ENCODE results near the gene CCDC197.

The CCDC197 gene

DNA sequence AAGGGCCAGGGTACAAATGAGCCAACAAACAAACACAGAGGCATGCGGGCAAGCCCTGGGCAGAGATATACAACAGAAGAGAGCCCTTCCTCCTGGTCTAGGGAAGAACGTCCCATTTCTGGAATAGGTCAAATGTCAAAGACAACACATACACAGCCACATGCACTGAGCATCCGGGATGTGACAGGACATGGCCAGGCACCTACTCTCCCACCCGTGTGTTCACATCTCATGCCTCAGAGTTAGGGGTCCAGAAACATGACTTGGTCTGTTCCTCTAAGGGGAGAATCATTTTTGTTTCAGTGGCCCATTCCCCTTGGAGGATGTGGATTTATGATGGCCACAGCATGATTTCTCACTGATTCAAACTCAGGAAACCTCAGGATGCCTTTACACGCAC, 19.9 kb upstream of the CCDC197 start:
- DNase-seq (ENCODE audit: low read depth in 2 of 3, low spot score in 2 of 3), result no peak

DNA sequence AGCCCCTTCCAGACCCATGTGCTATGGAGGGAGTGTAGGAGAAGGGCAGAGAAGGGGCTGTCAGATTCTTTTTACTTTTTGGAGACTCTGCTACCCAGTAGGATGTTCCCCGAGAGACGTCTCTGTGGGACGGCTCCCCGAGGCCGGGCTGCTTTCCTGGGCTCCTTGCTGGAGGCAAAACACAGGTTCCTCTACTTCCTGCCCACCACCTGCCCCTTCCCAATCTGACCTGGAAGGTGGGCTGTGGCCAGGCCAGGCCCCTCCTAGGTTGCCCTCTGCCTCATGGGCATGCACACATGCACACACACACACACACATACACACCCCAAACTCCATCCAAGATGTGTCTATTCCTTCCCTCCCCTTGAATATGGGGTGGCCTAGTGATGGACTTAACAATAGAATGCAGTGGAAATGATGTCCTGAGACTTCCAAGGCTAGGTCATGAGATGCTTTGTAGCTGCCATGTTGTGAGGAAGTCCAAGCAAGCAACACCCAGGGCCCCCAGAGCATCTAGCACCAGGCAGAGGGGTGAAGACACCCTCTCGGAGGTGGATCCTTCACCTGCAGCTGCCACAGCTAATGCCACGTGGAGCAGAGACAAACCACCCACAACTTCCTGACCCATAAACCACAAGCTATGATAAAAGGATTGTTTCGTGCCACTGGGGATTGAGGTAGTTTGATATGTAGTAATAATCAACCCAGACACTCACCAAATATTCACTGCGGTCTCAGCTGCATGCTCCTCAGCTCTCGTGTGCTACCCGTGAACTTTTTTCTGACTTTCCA, 19.1 kb upstream of the CCDC197 start:
- DNase-seq (ENCODE audit: low read depth in 2 of 3, low spot score in 2 of 3), result peak in 1 of 3 experiments; percentile 46

DNA sequence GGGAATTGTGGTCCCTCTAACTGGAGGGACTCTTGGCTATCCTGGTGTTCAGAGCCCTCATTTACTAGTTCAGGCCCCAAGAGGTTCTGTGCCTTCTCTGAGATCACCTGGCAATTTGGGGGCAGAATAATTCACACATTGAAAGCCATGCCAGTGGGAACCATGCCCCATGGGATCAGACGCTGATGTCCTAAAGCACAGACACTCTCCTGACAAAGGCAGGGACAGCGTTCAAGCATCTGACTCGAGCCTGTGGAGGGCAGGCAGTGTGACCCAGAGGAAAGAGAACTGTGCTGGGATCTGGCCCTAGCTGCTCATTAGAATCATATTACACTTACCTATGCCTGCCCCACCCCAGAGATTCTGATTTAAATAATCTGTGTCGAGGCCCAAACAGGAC, 18.4 kb upstream of the CCDC197 start:
- no peak for DNase-seq (ENCODE audit: low read depth in 2 of 3, low spot score in 2 of 3)

DNA sequence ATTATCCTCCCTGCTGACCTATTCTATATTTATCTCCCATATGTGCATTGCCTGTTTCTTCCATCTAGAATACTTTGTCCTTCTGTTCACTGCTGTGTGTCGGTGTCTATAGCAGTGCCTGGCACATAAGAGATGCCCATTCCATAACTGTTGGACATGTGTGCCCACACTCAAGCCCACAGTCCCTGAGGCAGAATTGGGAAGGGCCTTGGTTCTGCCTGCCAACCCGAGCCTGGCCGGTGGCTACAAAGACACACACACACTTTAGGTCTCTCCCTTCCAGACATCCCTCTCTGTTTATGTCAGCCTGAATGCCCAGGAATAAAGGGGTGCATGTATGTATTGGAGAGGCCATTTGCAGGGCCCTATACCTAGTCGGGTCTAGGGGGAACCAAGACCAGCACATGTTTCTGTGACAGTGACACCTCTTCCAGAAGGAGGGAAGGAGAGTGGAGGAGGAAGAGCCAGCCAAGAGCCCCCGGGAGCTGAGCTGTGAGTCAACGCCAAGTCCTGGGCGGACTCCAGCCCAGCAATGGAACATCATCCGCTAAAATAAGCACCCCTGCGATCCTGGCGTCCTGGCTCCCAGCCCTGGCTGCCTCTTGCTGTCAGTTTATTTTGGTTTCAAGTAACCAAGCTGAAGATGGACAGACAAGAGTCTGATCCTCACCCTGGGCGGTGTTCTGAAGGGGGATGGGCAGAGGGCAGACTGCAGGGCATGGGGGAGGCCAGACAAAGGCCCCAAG, 16.5 kb upstream of the CCDC197 start:
- no peak for DNase-seq (ENCODE audit: low read depth in 2 of 3, low spot score in 2 of 3)

DNA sequence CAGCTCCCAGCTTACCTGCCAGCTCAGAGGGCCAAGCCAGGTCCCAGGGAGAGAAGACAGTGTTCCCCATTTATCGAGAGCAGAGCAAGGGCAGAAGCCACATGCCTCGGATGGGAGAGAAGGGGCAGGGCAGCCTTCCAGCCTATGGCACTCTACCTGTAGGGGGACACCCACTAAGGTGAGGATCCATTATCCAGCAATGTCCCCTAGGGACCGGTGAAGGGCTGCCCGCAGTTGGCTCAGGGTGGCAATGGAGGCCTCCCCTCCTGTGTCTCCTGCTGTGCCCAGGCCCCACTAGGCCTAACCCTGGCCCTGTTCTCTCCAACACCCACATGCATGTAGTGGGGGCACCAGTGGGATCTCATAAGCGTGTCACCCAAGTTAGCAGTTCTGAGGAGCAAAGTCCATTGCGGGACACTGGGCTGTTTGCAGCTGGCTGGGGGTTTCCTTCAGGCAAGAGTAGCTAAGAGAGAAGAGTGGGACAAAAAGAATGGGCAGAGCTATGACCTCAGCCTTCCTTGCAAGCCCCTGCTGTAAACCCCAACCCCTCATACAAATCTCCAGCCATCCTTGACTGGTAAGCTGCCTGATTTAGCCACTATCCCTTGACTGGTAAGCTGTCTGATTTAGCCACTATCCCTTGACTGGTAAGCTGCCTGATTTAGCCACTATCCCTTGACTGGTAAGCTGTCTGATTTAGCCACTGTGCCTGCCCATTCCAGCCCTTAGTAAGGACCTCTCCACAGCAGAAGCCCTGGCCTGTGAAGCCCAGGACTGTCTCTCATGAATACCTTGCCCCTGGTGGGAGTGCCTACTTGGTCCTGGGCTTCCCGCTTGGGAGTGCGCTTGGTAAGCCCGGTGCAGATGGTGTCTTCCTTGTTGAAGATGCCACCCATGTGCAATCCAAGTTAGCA, 15.5 kb upstream of the CCDC197 start:
- no peak for DNase-seq (ENCODE audit: low read depth in 2 of 3, low spot score in 2 of 3)

DNA sequence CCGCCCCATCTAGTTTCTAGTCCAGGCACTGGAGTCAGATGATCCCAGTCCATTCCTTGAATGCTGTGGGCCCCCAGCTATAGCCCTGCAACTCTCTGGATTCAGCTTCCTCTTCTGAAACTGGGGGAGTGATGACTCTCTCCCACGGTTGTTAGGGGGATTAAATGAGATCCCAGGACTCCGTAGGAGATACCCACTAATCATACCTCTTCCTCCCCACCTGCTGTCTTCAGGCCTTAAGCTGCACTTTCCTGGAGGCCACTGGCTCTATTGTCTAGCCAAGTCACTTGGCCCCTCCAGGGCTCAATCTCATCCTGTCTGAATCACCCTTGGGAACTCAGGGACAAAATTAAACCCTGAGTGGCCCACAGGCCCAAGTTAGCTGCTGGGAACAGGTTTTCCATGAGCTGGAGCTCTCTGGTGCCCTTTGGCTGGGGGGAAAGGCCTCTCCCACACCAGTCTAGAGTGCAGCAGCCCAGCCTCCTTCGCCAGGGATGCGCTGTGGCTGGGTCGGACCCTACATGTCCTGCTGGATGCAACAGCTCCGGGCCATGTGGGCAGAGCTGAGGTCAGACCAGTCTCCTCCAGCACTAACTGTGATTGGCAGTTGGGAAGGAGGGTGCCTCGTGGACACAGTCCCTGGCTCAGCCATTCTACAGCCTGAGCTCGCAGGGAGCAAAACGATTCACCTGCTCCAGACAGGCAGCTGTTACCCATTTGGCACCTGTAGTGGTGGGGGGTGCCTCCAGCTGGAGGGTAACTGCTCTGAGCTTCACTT, 14.7 kb upstream of the CCDC197 start:
- no peak for DNase-seq (ENCODE audit: low read depth in 2 of 3, low spot score in 2 of 3)

DNA sequence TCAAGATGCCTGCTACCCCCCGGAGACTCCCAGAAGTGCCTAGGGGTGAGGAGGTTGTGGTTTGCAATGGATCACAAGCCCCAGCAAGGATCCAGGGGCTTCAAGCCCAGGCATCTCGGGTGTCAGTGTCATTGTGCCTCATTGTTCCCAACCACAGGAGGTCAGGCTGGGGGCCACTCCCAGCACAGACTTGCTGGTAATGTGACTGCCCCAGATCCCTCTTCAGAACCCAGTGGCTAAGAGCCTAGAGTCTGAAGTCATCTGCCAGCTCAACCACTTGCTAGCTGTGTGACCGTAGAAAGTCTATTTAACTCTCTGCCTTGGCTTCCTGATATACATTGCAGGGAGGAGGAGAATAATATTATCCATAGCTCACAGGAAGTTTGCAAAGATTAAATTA, 13.0 kb upstream of the CCDC197 start:
- no peak for DNase-seq (ENCODE audit: low read depth in 2 of 3, low spot score in 2 of 3)

DNA sequence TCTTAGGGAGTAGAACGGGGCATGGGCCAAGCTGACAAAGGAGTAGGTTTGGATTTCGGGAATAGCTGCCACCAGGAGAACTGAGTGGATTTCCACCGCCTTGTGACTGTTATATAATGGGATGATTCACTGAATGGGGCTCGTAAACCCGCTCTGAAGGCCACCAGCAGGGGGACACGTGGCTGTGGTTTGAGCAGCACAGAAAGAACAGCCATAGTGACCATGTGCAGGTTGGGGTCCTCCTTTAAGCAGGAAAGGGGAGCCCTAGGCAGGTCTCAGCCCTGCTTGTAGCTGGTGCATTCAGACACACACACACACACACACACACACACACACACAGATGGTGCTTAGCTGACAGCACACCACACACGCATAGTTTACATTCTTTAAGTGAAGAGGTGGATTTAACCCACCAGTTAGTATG, 12.1 kb upstream of the CCDC197 start:
- DNase-seq (ENCODE audit: low read depth in 2 of 3, low spot score in 2 of 3), result no peak

DNA sequence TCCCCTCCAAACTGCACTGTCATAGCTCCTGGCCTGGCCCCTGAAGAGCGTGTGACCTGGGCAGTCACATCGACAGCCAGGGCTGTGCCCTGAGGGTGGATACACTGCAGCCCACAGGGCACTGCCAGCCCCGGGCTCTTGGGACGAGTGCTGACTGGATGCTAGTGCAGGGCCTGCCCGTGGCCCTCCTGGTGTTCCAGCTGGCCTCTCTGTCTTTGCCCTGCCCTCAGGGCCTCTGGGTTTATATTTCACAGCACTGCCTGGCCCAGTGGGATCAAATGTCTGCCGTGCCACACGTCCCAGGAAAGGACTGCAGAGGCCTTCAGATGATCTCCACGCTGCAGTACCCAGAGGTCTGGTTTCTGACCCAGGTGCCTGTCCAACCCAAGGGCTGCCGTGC, 10.1 kb upstream of the CCDC197 start:
- DNase-seq (ENCODE audit: low read depth in 2 of 3, low spot score in 2 of 3), result no peak

DNA sequence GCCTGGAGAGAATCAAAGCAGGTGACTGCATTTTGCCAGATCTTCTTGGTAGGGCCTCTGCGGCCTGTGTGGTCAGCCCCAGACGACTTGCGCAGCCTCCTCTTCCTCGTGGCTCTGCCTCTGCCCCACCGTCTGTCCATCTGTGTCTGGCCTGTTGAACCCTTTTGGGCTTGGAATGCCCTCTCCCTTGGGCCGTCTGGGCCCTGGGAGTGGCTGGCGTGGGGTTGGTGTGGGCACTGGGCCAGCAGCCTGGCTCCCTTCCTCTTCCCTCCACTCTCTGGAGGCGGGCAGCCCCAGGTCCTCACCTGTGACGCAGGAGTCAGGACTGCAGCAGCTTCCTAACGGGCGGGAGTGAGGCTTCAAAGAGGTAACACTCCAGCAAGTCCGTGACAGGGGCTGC, 9.7 kb upstream of the CCDC197 start:
- no peak for DNase-seq (ENCODE audit: low read depth in 2 of 3, low spot score in 2 of 3)

DNA sequence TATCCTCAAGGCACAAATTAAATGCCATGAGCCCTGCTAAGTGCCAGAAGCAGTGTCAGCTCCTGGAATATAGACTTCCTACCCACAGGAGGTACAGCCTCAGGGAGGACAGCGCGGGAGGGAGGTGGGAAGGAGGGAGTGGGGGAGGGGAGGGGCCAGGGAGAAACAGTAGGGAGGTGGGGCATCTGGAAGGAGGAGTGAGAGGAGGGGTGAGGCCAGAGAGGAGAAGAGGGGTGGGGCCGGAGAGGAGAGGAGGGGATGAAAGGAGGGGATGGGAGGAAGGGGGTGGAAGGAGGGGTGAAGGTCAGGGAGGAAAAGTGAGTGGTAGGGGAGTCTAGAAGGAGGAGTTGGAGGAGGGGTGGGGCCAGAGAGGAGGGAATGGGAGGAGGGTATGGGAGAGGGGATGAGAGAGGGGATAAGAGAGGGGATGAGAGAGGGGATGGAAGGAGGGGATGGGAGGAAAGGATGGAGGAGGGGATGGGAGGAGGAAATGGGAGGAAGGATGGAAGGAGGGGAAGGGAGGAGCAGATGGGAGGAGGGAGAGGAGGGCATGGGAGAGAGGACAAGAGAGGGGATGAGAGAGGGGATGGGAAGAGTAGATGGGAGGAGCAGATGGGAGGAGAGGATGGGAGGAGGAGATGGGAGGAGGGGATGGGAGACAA, 9.2 kb upstream of the CCDC197 start:
- no peak for DNase-seq (ENCODE audit: low read depth in 2 of 3, low spot score in 2 of 3)

DNA sequence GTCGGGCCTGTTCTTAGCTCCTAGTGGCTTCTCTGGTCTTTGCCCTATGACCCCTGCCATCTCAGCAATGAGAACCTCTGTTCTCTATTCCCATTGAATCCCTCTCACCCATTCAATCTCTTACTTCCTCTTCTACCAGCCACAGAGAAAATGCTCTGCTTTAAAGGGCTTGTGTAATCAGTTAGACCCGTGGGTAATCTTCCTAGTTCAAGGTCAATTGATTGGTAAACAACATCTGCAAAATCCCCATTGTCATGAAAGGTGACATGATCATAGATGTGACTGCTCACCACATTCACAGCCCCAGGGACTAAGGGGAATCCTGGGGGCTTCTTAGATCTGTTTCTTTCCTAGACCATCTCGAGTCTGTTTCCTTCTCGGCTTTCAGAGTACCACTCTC, 7.2 kb upstream of the CCDC197 start:
- DNase-seq (ENCODE audit: low read depth in 2 of 3, low spot score in 2 of 3), result no peak

DNA sequence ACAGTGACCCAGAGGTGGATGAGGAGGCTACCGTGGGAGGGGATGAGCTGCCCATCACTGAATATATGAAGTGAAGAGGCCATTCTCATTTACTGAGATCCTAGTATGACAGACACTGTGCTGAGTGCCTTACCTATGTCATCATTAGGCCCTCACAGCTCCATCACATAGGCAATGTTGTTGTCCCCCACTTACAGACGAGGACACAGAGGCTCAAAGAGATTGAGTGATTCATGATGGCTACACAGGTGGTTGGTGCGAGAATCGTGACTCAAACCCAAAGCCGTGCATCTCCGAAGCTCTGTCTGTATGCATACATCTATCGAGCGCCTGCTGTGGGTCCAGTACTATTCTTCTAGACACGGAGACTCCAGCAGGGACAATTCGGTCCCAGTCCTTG, 5.9 kb upstream of the CCDC197 start:
- DNase-seq (ENCODE audit: low read depth in 2 of 3, low spot score in 2 of 3), result no peak

DNA sequence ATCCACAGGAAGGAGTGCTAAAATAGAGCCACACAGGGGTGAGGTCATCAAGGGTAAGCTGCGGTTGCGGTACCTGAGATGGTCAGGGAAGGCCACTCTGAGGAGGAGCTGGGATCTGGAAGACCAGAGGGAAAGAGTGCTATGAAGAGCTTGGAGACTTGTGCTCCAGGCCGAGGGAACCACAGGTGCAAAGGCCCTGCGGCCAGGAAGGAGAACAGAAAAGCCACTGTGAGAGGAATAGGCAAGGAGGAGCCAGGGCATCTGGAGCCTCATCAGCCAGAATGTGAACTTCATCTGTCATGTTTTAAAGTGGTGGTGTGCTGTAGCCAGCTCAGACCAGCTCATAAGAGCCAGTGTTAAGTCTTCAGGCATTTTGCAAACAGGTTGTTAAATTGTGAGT, 5.5 kb upstream of the CCDC197 start:
- DNase-seq (ENCODE audit: low read depth in 2 of 3, low spot score in 2 of 3), result no peak

DNA sequence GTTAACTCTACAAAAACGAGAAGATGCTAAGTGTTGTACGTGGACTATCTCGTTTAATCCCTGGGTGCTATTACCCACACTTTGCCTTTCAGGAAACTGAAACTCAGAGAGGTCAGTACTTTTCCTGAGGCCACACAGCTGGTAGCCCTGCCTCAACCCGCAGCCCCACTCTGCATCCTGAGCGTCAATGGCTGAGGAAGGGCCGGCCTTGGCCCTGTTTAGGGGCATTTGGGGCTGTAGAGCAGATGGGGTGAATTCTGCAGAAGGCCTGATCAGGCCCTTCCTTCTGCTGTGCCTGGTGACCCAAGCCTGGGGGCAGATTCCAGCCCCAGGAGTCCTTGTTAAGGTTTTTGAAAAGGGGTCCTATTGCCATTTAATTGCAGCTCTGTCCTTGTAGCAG, 3.7 kb upstream of the CCDC197 start:
- no peak for DNase-seq (ENCODE audit: low read depth in 2 of 3, low spot score in 2 of 3)

DNA sequence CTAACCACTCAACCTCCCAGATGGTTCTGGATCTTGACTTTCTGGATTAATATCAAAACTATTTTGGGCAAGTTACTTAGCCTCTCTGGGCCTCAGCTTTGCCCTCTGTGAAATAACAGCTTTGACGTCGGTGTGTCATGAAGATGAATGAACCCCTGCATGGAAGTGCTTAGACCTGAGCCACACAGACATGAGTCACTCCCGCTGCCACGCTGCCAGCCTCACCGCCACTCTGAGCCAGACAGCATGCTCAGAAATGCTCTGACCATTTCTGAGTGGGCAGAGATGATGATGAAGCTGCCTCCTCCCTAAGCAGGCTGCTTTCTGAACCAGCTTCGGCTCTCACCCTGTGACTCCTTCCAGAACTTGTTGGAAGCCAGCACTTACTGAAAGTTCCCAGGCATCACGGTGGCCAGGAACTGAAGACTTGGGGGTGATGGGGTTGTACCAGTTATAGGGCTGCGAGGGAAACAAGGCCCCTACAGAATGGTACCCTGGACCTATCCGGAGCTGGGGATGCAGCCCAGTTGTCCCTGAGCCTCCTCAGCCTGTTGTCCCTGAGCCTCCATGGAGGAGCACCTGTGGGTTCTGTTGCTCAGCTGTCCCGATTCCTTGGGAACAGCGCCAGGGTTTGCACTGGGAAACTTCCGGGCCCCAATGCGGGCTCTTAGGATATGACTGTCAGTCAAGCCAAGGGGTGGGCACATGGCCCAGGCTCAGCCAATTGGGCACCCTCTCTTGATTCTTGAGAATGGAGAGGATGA, 2.0 kb upstream of the CCDC197 start:
- DNase-seq (ENCODE audit: low read depth in 2 of 3, low spot score in 2 of 3), result no peak

DNA sequence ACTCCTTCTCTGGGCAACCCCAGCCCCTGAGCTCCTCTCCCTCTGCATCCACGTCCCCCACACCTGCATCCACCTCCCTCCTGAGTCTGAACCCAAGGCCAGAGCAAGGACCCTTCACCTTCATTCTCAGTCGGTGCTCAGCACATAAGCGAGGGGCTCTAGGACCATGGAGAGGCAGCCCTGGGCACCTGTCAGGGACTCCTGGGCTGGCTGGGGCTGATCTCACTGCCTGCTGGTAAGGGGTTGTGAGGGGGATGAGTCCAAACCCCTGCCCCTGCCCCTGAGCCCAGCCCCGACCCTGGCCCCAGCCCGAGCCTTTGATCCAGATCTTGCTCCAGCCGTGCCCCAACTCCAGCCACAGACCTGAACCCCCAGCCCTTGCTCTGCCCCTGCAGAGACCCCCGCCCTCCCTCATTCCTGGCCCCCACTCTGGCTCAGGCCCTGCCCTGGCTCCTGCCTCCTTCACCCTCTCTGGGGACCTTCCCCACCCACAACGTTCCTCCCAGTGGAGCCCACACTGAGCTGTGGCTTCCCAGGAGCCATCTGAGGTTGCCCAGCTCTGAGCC, 888 bp upstream of the CCDC197 start:
- DNase-seq (ENCODE audit: low read depth in 2 of 3, low spot score in 2 of 3), result no peak

DNA sequence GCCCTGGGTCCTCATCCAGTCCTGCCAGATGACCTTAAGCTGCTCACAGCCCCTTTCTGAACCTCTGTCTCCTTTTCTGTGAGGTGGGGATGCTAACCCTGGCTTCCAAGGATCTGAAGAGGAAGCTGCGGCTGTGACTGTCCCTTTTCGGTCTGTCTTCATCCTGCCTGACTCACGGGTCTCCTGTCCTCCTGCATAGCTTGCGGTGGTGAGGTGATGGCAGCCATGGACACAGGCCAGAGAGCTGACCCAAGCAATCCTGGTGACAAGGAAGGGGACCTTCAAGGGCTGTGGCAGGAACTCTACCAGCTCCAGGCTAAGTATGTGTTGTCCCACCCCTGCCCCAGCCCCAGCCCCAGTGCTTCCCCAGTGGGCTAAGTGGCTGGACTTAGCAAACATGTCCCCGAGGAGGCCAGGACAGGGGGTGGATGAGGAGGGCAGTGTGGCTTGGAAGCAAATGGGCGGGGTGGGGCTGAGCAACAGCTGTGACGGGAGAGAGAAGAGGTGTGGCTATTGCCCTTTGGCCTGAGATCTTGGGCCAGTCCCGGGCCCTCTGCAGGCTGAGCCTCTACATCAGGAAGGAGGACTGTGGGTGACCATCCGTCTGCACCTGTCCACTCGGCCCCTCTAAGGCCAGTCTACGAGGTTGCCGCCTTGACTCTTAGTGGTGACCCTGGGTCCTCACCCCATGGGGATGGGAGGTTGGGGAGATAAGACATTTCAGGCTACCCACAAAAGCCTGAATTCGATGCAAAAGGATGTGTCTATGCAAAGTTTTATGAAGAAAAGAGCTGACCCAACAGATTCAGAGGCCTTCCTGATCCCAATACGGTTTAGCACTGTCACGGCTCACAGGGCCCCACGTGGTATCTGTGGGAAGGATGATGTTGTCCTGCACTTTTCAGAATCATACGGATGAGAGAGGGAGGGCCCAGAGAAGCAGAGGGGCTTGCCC, 1.1 kb downstream of the CCDC197 start:
- DNase-seq (ENCODE audit: low read depth in 2 of 3, low spot score in 2 of 3), result no peak

Data from activated CD8-positive, alpha-beta memory T cell treated with anti-CD3 and anti-CD28 coated beads for 48 hours (primary cell).